ENCODE data around the gene CTNND2.

Gene CTNND2

DNA sequence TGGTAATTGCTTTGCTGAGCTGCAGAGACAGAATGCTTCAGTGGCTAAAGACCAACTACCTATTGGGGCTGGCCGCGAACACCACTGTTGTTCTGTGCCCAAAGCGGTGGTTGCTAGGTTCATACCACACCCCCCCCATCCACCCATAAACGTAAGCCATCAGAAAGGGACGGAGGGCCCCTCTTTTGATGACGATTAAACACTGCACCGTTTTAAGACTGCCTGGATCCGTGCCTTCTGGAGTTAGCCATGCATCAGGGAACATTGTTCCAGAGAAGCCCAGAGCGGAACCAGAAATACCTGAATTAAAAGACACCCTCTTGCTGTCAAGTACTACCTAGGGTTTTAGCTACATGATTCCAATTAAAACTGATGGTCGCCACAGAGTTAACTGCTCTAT is 774.1 kb downstream of the CTNND2 start:
- Histone ChIP-seq H3K36me3 (ENCODE audit: control insufficient read depth, insufficient read depth, low read length) (no peaks in the 10 kb centered on the region), H3K27me3 (replicated peaks; ENCODE audit: control insufficient read depth, insufficient read depth, low read length) (no peaks in the 10 kb centered on the region; the same call in 1 of the 2 replicates), H3K4me3 (replicated peaks; ENCODE audit: low read depth, low read length) (no peak overlapping the region)
- no peak for TF ChIP-seq CTCF (IDR thresholded peaks at IDR 0.05; ENCODE audit: insufficient read depth, low read length, poor library complexity, severe bottlenecking)
- no peak for DNase-seq (ENCODE audit: extremely low read depth, insufficient read length)

DNA sequence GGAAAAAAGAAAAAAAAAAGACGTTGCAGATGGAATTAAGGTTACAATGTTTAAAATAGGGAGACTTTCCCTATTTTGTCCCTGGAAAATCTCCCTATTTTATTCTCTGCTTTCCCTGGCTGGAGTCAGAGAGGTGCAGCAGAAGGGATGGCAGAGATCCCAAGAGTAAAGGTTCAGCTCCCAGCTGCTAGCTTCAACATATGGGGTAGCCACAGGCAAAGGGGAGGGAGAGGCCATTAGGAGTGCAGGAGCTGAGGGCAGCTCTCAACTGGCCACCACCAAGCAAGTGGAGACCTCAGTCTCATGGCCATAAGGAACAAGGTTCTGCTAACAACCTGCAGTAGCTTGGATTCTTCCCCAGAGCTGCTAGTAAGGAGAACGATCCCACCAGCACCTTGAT is 776.2 kb downstream of the CTNND2 start:
- TF ChIP-seq CTCF (IDR thresholded peaks at IDR 0.05; ENCODE audit: insufficient read depth, low read length, poor library complexity, severe bottlenecking): no peak
- no peak for DNase-seq (ENCODE audit: extremely low read depth, insufficient read length)
- Histone ChIP-seq H3K36me3 (ENCODE audit: control insufficient read depth, insufficient read depth, low read length) (no peaks in the 10 kb centered on the region), H3K4me3 (replicated peaks; ENCODE audit: low read depth, low read length) (no peak overlapping the region), H3K27me3 (replicated peaks; ENCODE audit: control insufficient read depth, insufficient read depth, low read length) (no peaks in the 10 kb centered on the region; the same call in 1 of the 2 replicates)

- Histone ChIP-seq H3K4me3 (replicated peaks; ENCODE audit: low read depth, low read length) (no peak overlapping the region), H3K36me3 (ENCODE audit: control insufficient read depth, insufficient read depth, low read length) (no peaks in the 10 kb centered on the region), H3K27me3 (replicated peaks; ENCODE audit: control insufficient read depth, insufficient read depth, low read length) (peaks cover 1% of the 10 kb centered on the region; the same call in 1 of the 2 replicates)
- no peak for TF ChIP-seq CTCF (IDR thresholded peaks at IDR 0.05; ENCODE audit: insufficient read depth, low read length, poor library complexity, severe bottlenecking)
- DNase-seq (ENCODE audit: extremely low read depth, insufficient read length): no peak
These were observed 777.4 kb downstream of the CTNND2 start for GRCh38 chr5:11126844-11127243.

- no peak for DNase-seq (ENCODE audit: extremely low read depth, insufficient read length)
- Histone ChIP-seq H3K4me3 (replicated peaks; ENCODE audit: low read depth, low read length) (no peak overlapping the region), H3K36me3 (ENCODE audit: control insufficient read depth, insufficient read depth, low read length) (no peaks in the 10 kb centered on the region), H3K27me3 (replicated peaks; ENCODE audit: control insufficient read depth, insufficient read depth, low read length) (0 out of 2 replicates have a peak, but pooled peaks cover 1% of the 10 kb centered on the region)
- TF ChIP-seq CTCF (IDR thresholded peaks at IDR 0.05; ENCODE audit: insufficient read depth, low read length, poor library complexity, severe bottlenecking): no peak
These were observed 782.4 kb downstream of the CTNND2 start for GRCh38 chr5:11121885-11122284.

- Histone ChIP-seq H3K4me3 (replicated peaks; ENCODE audit: low read depth, low read length) (no peak overlapping the region), H3K36me3 (ENCODE audit: control insufficient read depth, insufficient read depth, low read length) (no peaks in the 10 kb centered on the region), H3K27me3 (replicated peaks; ENCODE audit: control insufficient read depth, insufficient read depth, low read length) (no peaks in the 10 kb centered on the region; the same call in 1 of the 2 replicates)
- TF ChIP-seq CTCF (IDR thresholded peaks at IDR 0.05; ENCODE audit: insufficient read depth, low read length, poor library complexity, severe bottlenecking): no peak
- no peak for DNase-seq (ENCODE audit: extremely low read depth, insufficient read length)
These were observed 794.1 kb downstream of the CTNND2 start for GRCh38 chr5:11110128-11110527.

DNA sequence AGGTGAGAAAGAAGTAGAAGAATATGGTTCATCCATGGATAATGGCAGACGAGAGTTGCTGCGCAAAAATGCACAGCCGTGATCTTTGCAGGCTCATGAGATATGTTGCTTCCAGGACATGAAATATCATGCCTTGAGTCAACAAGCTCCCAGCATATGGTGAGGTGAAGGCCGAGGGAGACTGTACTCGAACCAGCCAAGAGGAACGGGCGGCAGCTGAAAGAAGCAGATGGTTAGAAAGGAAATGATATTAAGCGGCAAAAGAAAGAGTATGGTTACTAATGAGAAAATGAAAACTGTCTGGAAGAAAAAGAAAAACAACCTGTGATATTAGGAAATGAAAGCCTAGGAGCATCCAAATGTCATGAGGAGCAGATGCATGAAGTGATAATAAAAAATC is 798.5 kb downstream of the CTNND2 start:
- DNase-seq (ENCODE audit: extremely low read depth, insufficient read length): no peak
- no peak for TF ChIP-seq CTCF (IDR thresholded peaks at IDR 0.05; ENCODE audit: insufficient read depth, low read length, poor library complexity, severe bottlenecking)
- H3K36me3 ChIP-seq (ENCODE audit: control insufficient read depth, insufficient read depth, low read length): no peaks in the 10 kb centered on the region
- no peak overlapping the region for H3K4me3 ChIP-seq (replicated peaks; ENCODE audit: low read depth, low read length)
- no peaks in the 10 kb centered on the region; the same call in 1 of the 2 replicates for H3K27me3 ChIP-seq (replicated peaks; ENCODE audit: control insufficient read depth, insufficient read depth, low read length)
